Suppressor macrophage (primary cell): ENCODE measurements around the gene LRRC18.

Experiments
- DNase-seq, 4 experiments: peaks; one replicate each; pipeline ENCODE4 v3.0.0-alpha.2; 2020 to 2022

Gene LRRC18

DNA sequence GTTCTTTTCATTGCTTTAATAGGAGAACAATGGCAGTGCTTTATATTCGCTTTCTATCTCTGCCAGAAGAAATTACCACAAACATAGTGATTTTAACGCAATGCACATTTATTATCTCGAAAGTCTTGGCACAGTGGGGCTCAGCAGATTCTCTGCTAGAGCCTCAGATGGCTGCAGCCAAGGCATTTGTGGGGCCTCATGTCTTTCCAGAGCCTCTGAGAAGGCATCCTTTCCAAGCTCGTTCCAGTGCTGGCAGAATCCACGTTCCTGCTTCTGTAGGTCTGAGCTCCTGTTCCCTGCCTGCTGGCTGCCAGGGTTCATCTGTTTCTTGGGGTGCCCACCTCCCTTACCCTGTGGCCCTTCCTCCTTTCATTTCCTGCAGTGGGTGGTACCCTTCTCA, 60.2 kb downstream of the LRRC18 start:
- DNase-seq: no peak

DNA sequence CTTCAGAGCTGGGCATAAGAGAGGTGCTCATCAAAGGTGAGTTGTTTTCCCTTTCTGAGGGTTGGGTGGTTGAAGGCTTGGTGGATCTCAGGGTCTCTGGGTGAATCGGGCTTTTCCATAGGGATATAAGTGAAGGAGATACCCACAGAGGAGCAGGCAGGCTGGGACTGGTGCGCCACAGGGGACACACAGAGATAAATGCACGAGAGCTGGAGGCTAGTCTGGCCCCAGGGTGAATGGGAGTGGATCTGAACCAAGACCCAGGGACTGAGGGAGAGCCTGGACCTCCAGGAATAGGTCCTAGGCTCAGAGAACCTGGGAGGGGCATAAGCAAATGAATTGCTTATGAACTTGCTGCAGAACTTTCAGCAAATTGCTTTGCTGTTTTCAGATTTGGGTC, 61.5 kb downstream of the LRRC18 start:
- DNase-seq: no peak

DNA sequence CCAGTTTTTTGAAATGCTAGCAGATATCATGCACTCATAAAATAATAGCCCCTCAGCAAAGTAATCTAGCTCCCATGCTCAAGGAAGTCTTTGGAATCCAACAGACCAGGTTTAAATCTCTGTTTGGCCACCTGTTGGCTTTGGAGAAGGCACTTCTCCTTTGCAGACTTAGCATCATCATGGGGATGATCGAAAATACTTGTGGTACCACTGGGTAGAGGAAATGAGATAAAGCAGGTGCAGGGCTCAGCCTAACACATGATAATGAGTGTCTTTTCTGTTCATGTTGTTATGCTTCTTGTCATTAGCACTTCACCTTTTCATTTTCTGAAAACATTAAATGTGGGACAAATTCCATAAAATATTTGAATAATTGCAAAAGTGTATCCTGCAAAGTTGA, 67.4 kb downstream of the LRRC18 start:
- no peak for DNase-seq
